ENCODE data around the gene SNAP29.

Gene SNAP29

GRCh38 chr22:20884454-20884853 is 25.6 kb downstream of the SNAP29 start:
- peak overlapping the region; percentile 74; the same call in 1 of the 2 replicates for H3K27ac ChIP-seq
- TF ChIP-seq ZFX (IDR thresholded peaks at IDR 0.05; ENCODE audit: borderline replicate concordance) (no peak), CTCF (IDR thresholded peaks at IDR 0.05) (no peak)

GRCh38 chr22:20885017-20885556 is 26.3 kb downstream of the SNAP29 start:
- H3K27ac ChIP-seq = peak overlapping the region; percentile 74
- TF ChIP-seq ZFX (IDR thresholded peaks at IDR 0.05; ENCODE audit: borderline replicate concordance) = no peak
- no peak for TF ChIP-seq CTCF (IDR thresholded peaks at IDR 0.05)

GRCh38 chr22:20885557-20886323 is 26.9 kb downstream of the SNAP29 start:
- peak overlapping the region; percentile 74 for H3K27ac ChIP-seq
- TF ChIP-seq ZFX (IDR thresholded peaks at IDR 0.05; ENCODE audit: borderline replicate concordance) (no peak), CTCF (IDR thresholded peaks at IDR 0.05) (peak; percentile 96)

- TF ChIP-seq CTCF (IDR thresholded peaks at IDR 0.05) = no peak
- no peak for TF ChIP-seq ZFX (IDR thresholded peaks at IDR 0.05; ENCODE audit: borderline replicate concordance)
- H3K27ac ChIP-seq = no peak overlapping the region
These were observed 28.6 kb downstream of the SNAP29 start for GRCh38 chr22:20887375-20887774.

- no peak overlapping the region for H3K27ac ChIP-seq
- no peak for TF ChIP-seq CTCF (IDR thresholded peaks at IDR 0.05)
- no peak for TF ChIP-seq ZFX (IDR thresholded peaks at IDR 0.05; ENCODE audit: borderline replicate concordance)
These were observed 30.4 kb downstream of the SNAP29 start for GRCh38 chr22:20889025-20889704.

GRCh38 chr22:20889904-20890540 is 31.2 kb downstream of the SNAP29 start:
- no peak for TF ChIP-seq CTCF (IDR thresholded peaks at IDR 0.05)
- no peak for TF ChIP-seq ZFX (IDR thresholded peaks at IDR 0.05; ENCODE audit: borderline replicate concordance)
- H3K27ac ChIP-seq = no peak overlapping the region
